Tongue (tissue), 2 donors: Measurements from ENCODE around the gene PIAS1. TPM values are rescaled to one million over a fixed set of nuclear protein-coding genes. Genes with fewer than 3 reads are reported as not detected.
"Not testable (repeated sequence)": the region's sequence is repeated elsewhere in the genome, so short reads cannot be mapped to it uniquely, and the experiment has no call there.

Experiments used
- DNase-seq: peaks from one replicate; pipeline ENCODE4 v3.0.0-alpha.2; 2015
- total RNA-seq: library from RNA; depleted of rRNA; stranded (reverse); fragments of >200 nt; gene quantifications from one replicate; pipeline ENCODE4 v1.2.3, GENCODE V29; 2014

PIAS1 gene
- total RNA-seq, 1 donor from 2014 or later, result 45.0 TPM

- DNase-seq, result no peak
These were observed 165.0 kb downstream of the PIAS1 start for GRCh38 chr15:68218847-68219798.

- no peak for DNase-seq
These were observed 166.4 kb downstream of the PIAS1 start for GRCh38 chr15:68220489-68220888.

- DNase-seq, result no peak
These were observed 166.9 kb downstream of the PIAS1 start for GRCh38 chr15:68220967-68221366.

GRCh38 chr15:68221530-68222431, 167.7 kb downstream of the PIAS1 start:
- not testable (repeated sequence) for DNase-seq

- DNase-seq, result not testable (repeated sequence)
These were observed 168.3 kb downstream of the PIAS1 start for GRCh38 chr15:68222432-68222743.

GRCh38 chr15:68223171-68223570, 169.1 kb downstream of the PIAS1 start:
- no peak for DNase-seq

GRCh38 chr15:68224108-68224507, 170.0 kb downstream of the PIAS1 start:
- no peak for DNase-seq

- DNase-seq, result no peak
These were observed 170.6 kb downstream of the PIAS1 start for GRCh38 chr15:68224546-68225250.

- DNase-seq, result not testable (repeated sequence)
These were observed 171.3 kb downstream of the PIAS1 start for GRCh38 chr15:68225442-68225841.

- DNase-seq, result no peak
These were observed 173.6 kb downstream of the PIAS1 start for GRCh38 chr15:68227643-68228142.

- no peak for DNase-seq
These were observed 174.2 kb downstream of the PIAS1 start for GRCh38 chr15:68228143-68228970.

- peak; percentile 16 for DNase-seq
These were observed 174.9 kb downstream of the PIAS1 start for GRCh38 chr15:68228971-68229385.

- DNase-seq, result peak; percentile 90
These were observed 175.5 kb downstream of the PIAS1 start, which contains the start of gene CLN6 for GRCh38 chr15:68229386-68230156. Gene CLN6, minus strand, starts transcription at chr15:68229728. Its CDS starts 144 bp downstream, at chr15:68229584.

- no peak for DNase-seq
These were observed 176.3 kb downstream of the PIAS1 start for GRCh38 chr15:68230157-68231100.

GRCh38 chr15:68231102-68231818, 177.1 kb downstream of the PIAS1 start:
- DNase-seq, result peak; percentile 42

GRCh38 chr15:68232449-68232848, 178.3 kb downstream of the PIAS1 start:
- no peak for DNase-seq

- DNase-seq, result no peak
These were observed 178.8 kb downstream of the PIAS1 start for GRCh38 chr15:68232937-68233336.

- no peak for DNase-seq
These were observed 179.9 kb downstream of the PIAS1 start for GRCh38 chr15:68234060-68234459.
